WTC11 (cell line): Measurements from ENCODE around the gene AMBRA1. TPM values are rescaled to one million over a fixed set of nuclear protein-coding genes. Genes with fewer than 3 reads are reported as not detected.

Experiments used
- ATAC-seq: fragments of 200-7000 bp; cut with Tn5 transposase; 2 replicates; pipeline ENCODE4 v1.10.0; 2021; ENCODE audit warnings: mild to moderate bottlenecking, moderate library complexity
- CTCF ChIA-PET: fragments of 300-600 bp; sonication (Branson Sonifier 250); formaldehyde crosslinking; loops from one replicate; lab custom pipeline; 2021; ENCODE audit warnings: antibody characterized with exemption; lab: Charles Lee
- POLR2A ChIA-PET: fragments of 350-600 bp; sonication (Branson Sonifier 250); formaldehyde crosslinking; loops from one replicate; lab custom pipeline; 2021; ENCODE audit warnings: antibody characterized with exemption; lab: Charles Lee
- DNase-seq: peaks from one replicate; pipeline ENCODE4 v3.0.0; 2021; ENCODE audit warnings: low spot score
- H3K27ac Mint-ChIP-seq: 2 replicates; pipeline ENCODE4 v1.8.0; 2021; ENCODE audit warnings: mixed read lengths
- H3K27me3 Mint-ChIP-seq: 2 replicates; pipeline ENCODE4 v1.8.0; 2021; ENCODE audit warnings: low read depth, mild to moderate bottlenecking, moderate library complexity, mixed read lengths
- H3K36me3 Mint-ChIP-seq: 2 replicates; pipeline ENCODE4 v1.8.0; 2021; ENCODE audit warnings: mixed read lengths
- H3K4me1 Mint-ChIP-seq: 2 replicates; pipeline ENCODE4 v1.8.0; 2022; ENCODE audit warnings: mixed read lengths
- H3K4me3 Mint-ChIP-seq: 2 replicates; pipeline ENCODE4 v1.8.0; 2021; ENCODE audit warnings: mild to moderate bottlenecking, moderate library complexity, mixed read lengths
- H3K9me3 Mint-ChIP-seq: 2 replicates; pipeline ENCODE4 v1.8.0; 2021; ENCODE audit warnings: mixed read lengths
- GABPB1 ChIP-seq: sonication (generic); formaldehyde crosslinking; IDR thresholded peaks from 2 replicates; pipeline ENCODE4 v1.8.1; 2023; ENCODE audit warnings: mild to moderate bottlenecking, missing genetic modification reagents
- HMGXB4 ChIP-seq: sonication (generic); formaldehyde crosslinking; IDR thresholded peaks from 2 replicates; pipeline ENCODE4 v1.8.1; 2023; ENCODE audit warnings: mild to moderate bottlenecking, moderate library complexity, missing genetic modification reagents
- KAT7 ChIP-seq: sonication (generic); formaldehyde crosslinking; IDR thresholded peaks from 2 replicates; pipeline ENCODE4 v1.8.1; 2023; ENCODE audit warnings: missing genetic modification reagents, mild to moderate bottlenecking, borderline replicate concordance
- OVOL2 ChIP-seq: fragments of 250-450 bp; sonication (Bioruptor Pico); IDR thresholded peaks from 2 replicates; pipeline ENCODE4 v1.9.0; 2021; ENCODE audit warnings: mild to moderate bottlenecking, borderline replicate concordance
- SMAD4 ChIP-seq: sonication (generic); formaldehyde crosslinking; IDR thresholded peaks from 2 replicates; pipeline ENCODE4 v1.8.0; 2022; ENCODE audit warnings: mild to moderate bottlenecking, missing genetic modification reagents
- SOX15 ChIP-seq: fragments of 250-450 bp; sonication (Bioruptor Pico); IDR thresholded peaks from 2 replicates; pipeline ENCODE4 v1.9.0; 2021; ENCODE audit warnings: mild to moderate bottlenecking
- ZNF232 ChIP-seq: sonication (generic); formaldehyde crosslinking; IDR thresholded peaks from 2 replicates; pipeline ENCODE4 v1.8.0; 2022; ENCODE audit warnings: mild to moderate bottlenecking, missing genetic modification reagents
- ZNF263 ChIP-seq: sonication (generic); formaldehyde crosslinking; IDR thresholded peaks from 2 replicates; pipeline ENCODE4 v1.8.1; 2022; ENCODE audit warnings: low read depth, mild to moderate bottlenecking, moderate library complexity, missing genetic modification reagents
- ZNF317 ChIP-seq: sonication (generic); formaldehyde crosslinking; IDR thresholded peaks from 2 replicates; pipeline ENCODE4 v1.8.1; 2023; ENCODE audit warnings: low read depth, mild to moderate bottlenecking, moderate library complexity, missing genetic modification reagents, borderline replicate concordance
- ZNF425 ChIP-seq: fragments of 250-450 bp; sonication (Bioruptor Pico); conservative IDR thresholded peaks from 2 replicates; pipeline ENCODE4 v1.9.0; 2021; ENCODE audit warnings: mild to moderate bottlenecking
- total RNA-seq: library from RNA; stranded (reverse); gene quantifications from 3 replicates; pipeline ENCODE4 v1.2.3, GENCODE V29; 2021
- TF ChIP-seq, protein P1 (sequence below): sonication (generic); formaldehyde crosslinking; IDR thresholded peaks from 2 replicates; pipeline ENCODE4 v1.8.1; 2023; ENCODE audit warnings: mild to moderate bottlenecking, missing genetic modification reagents, moderate library complexity
- TF ChIP-seq, protein P2 (sequence below): sonication (generic); formaldehyde crosslinking; IDR thresholded peaks from 2 replicates; pipeline ENCODE4 v1.8.1; 2022; ENCODE audit warnings: low read depth, mild to moderate bottlenecking, moderate library complexity, missing genetic modification reagents, borderline replicate concordance
- TF ChIP-seq, protein P3 (sequence below): fragments of 200-600 bp; IDR thresholded peaks from 2 replicates; pipeline ENCODE4 v1.8.0; 2022; ENCODE audit warnings: antibody characterized with exemption
- TF ChIP-seq, protein P4 (sequence below): sonication (generic); formaldehyde crosslinking; IDR thresholded peaks from 2 replicates; pipeline ENCODE4 v1.8.1; 2023; ENCODE audit warnings: mild to moderate bottlenecking, missing genetic modification reagents, moderate library complexity
- TF ChIP-seq, protein P5 (sequence below): fragments of 250-450 bp; sonication (Bioruptor Pico); IDR thresholded peaks from 2 replicates; pipeline ENCODE4 v1.9.0; 2021; ENCODE audit warnings: mild to moderate bottlenecking
- TF ChIP-seq, protein P6 (sequence below): sonication (generic); formaldehyde crosslinking; IDR thresholded peaks from 2 replicates; pipeline ENCODE4 v1.8.0; 2023; ENCODE audit warnings: missing genetic modification reagents

The AMBRA1 gene
- total RNA-seq, 1 experiment from 2014 or later = 35.0 TPM

DNA sequence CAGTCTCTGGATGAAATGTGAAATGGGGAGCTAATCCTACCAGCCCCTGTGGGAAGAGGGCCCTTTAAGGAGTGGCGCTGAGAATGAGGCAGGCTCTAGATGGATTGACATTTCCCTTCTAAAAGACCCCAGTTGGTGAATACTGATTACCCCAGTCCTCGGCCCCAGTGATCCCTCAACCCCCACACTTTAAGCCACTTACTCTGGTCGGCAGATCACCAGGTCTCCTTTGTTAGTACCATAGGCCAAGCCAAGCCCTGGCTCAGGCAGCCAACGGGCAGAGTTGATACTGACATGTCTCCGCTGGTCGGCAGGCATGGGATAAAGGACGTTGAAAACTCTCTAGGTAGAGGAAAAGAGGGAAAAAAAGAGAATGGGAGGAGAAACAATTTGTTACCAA lies 176.1 kb downstream of the AMBRA1 start:
- no peaks in the 10 kb centered on the region for H3K27me3 Mint-ChIP-seq
- H3K9me3 Mint-ChIP-seq = no peaks in the 10 kb centered on the region
- CTCF ChIA-PET = interaction anchor here (1.9 kb wide), 1 partner anchor 26 kb away, joined by 7 read pairs; the partner anchor contains the start of gene CHRM4
- peaks cover 6% of the 10 kb centered on the region for H3K4me1 Mint-ChIP-seq
- peaks cover 10% of the 10 kb centered on the region for H3K36me3 Mint-ChIP-seq
- peak overlapping the region; percentile 63 for H3K27ac Mint-ChIP-seq
- TF ChIP-seq ZNF263 (CRISPR knock-in tag) = no peak
- TF ChIP-seq ZNF317 (CRISPR knock-in tag) = no peak
- no peak for TF ChIP-seq GABPB1 (CRISPR knock-in tag)
- TF ChIP-seq SOX15 (CRISPR knock-in tag) = no peak
- TF ChIP-seq, protein P1, sequence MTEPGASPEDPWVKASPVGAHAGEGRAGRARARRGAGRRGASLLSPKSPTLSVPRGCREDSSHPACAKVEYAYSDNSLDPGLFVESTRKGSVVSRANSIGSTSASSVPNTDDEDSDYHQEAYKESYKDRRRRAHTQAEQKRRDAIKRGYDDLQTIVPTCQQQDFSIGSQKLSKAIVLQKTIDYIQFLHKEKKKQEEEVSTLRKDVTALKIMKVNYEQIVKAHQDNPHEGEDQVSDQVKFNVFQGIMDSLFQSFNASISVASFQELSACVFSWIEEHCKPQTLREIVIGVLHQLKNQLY (CRISPR knock-in tag) = no peak
- no peak for TF ChIP-seq SMAD4 (CRISPR knock-in tag)
- no peak for TF ChIP-seq KAT7 (CRISPR knock-in tag)
- TF ChIP-seq OVOL2 = no peak
- no peak for TF ChIP-seq ZNF232 (CRISPR knock-in tag)
- TF ChIP-seq HMGXB4 (CRISPR knock-in tag) = no peak
- TF ChIP-seq, protein P2, sequence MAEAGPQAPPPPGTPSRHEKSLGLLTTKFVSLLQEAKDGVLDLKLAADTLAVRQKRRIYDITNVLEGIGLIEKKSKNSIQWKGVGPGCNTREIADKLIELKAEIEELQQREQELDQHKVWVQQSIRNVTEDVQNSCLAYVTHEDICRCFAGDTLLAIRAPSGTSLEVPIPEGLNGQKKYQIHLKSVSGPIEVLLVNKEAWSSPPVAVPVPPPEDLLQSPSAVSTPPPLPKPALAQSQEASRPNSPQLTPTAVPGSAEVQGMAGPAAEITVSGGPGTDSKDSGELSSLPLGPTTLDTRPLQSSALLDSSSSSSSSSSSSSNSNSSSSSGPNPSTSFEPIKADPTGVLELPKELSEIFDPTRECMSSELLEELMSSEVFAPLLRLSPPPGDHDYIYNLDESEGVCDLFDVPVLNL (CRISPR knock-in tag) = no peak
- no peak for TF ChIP-seq ZNF425 (CRISPR knock-in tag)
- TF ChIP-seq, protein P3, sequence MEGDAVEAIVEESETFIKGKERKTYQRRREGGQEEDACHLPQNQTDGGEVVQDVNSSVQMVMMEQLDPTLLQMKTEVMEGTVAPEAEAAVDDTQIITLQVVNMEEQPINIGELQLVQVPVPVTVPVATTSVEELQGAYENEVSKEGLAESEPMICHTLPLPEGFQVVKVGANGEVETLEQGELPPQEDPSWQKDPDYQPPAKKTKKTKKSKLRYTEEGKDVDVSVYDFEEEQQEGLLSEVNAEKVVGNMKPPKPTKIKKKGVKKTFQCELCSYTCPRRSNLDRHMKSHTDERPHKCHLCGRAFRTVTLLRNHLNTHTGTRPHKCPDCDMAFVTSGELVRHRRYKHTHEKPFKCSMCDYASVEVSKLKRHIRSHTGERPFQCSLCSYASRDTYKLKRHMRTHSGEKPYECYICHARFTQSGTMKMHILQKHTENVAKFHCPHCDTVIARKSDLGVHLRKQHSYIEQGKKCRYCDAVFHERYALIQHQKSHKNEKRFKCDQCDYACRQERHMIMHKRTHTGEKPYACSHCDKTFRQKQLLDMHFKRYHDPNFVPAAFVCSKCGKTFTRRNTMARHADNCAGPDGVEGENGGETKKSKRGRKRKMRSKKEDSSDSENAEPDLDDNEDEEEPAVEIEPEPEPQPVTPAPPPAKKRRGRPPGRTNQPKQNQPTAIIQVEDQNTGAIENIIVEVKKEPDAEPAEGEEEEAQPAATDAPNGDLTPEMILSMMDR = no peak
- TF ChIP-seq, protein P4, sequence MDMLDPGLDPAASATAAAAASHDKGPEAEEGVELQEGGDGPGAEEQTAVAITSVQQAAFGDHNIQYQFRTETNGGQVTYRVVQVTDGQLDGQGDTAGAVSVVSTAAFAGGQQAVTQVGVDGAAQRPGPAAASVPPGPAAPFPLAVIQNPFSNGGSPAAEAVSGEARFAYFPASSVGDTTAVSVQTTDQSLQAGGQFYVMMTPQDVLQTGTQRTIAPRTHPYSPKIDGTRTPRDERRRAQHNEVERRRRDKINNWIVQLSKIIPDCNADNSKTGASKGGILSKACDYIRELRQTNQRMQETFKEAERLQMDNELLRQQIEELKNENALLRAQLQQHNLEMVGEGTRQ (CRISPR knock-in tag) = no peak
- TF ChIP-seq, protein P5, sequence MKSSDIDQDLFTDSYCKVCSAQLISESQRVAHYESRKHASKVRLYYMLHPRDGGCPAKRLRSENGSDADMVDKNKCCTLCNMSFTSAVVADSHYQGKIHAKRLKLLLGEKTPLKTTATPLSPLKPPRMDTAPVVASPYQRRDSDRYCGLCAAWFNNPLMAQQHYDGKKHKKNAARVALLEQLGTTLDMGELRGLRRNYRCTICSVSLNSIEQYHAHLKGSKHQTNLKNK = no peak
- TF ChIP-seq, protein P6, sequence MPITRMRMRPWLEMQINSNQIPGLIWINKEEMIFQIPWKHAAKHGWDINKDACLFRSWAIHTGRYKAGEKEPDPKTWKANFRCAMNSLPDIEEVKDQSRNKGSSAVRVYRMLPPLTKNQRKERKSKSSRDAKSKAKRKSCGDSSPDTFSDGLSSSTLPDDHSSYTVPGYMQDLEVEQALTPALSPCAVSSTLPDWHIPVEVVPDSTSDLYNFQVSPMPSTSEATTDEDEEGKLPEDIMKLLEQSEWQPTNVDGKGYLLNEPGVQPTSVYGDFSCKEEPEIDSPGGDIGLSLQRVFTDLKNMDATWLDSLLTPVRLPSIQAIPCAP (CRISPR knock-in tag) = no peak
- TF ChIP-seq, all 79 proteins: peak for 0
- H3K4me3 Mint-ChIP-seq = no peak overlapping the region
- ATAC-seq (peak; percentile 60), DNase-seq (no peak)
- POLR2A ChIA-PET = no interaction called here
